Kidney glomerular epithelial cell (primary cell): Measurements from ENCODE around the gene OR8H2.
"Not testable (repeated sequence)": the region's sequence is repeated elsewhere in the genome, so short reads cannot be mapped to it uniquely, and the experiment has no call there.

Experiments used
- DNase-seq: peaks from one replicate; lab custom pipeline; 2025; lab: John Stamatoyannopoulos, UW

Gene OR8H2, protein sequence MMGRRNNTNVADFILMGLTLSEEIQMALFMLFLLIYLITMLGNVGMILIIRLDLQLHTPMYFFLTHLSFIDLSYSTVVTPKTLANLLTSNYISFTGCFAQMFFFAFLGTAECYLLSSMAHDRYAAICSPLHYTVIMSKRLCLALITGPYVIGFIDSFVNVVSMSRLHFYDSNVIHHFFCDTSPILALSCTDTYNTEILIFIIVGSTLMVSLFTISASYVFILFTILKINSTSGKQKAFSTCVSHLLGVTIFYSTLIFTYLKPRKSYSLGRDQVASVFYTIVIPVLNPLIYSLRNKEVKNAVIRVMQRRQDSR

DNA sequence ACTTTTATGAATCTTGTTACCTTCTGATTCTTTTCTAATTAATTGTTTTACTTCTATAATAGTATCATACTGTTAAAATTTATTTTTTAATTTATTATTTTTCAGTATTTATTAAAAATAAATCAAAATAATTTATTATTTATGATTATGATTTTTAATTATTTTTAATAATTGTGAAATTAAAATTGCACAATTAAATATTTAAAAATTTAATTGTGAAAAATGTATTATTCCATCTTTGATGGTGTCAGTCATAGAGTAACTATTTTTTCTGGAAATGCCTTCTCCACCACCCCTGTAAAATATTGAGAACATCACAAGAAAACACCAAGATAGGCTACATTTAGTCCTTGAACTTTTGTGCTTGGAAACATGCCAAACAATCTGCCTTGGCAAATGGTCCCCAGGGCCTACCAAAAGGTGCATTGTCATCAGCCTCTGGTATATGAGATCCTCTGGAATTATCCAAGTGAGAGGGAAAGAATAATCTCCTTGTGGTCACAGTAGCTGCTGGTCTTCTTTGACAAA lies at the start of gene OR8H2:
Gene OR8H2 (plus strand): TSS at position 478 of the 528 bp plus-strand sequence. CDS start 1,356 bp downstream, outside the sequence.
- DNase-seq = no peak

DNA sequence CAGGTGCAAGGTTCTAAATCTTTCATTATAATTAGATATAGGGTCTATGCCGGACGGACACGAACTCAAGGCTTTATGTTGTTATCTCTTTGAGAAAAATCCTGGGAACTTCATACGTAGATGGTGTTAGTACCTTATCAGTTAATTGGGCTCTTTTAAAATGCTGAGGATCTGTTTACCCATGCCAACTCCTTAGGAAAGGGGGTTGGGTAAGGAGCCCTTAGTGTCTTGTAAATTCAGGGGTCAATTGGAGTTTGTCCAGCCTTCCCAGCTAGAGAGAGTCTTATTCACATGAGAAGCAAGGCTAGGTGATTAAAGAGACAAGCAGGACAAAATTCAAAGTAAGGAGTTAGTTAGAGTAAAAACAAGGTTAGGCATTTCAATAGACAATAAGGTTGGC lies 47.1 kb upstream of the OR8H2 start:
- not testable (repeated sequence) for DNase-seq

DNA sequence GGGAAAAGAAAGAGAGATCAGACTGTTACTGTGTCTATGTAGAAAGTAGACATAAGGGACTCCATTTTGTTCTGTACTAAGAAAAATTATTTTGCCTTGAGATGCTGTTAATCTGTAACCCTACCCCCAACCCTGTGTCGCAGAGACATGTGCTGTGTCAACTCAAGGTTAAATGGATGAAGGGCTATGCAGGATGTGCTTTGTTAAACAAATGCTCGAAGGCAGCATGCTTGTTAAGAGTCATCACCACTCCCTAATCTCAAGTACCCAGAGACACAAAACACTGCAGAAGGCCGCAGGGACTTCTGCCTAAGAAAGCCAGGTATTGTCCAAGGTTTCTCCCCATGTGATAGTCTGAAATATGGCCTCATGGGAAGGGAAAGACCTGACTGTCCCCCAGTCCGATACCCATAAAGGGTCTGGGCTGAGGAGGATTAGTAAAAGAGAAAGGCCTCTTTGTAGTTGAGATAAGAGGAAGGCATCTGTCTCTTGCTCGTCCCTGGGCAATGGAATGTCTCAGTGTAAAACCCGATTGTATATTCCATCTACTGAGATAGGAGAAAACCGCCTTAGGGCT lies 45.7 kb upstream of the OR8H2 start:
- DNase-seq = not testable (repeated sequence)

DNA sequence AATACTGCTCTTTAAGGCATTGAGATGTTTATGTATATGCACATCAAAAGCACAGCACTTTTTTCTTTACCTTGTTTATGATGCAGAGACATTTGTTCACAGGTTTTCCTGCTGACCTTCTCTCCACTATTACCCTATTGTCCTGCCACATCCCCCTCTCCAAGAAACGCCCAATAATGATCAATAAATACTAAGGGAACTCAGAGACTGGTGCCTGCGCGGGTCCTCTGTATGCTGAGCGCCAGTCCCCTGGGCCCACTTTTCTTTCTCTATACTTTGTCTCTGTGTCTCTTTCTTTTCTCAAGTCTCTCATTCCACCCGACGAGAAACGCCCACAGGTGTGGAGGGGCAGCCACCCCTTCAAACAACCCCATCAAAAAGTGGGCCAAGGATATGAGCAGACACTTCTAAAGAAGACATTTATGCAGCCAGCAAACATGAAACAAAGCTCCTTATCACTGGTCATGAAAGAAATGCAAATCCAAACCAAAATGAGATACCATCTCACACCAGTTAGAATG lies 45.2 kb upstream of the OR8H2 start:
- not testable (repeated sequence) for DNase-seq

DNA sequence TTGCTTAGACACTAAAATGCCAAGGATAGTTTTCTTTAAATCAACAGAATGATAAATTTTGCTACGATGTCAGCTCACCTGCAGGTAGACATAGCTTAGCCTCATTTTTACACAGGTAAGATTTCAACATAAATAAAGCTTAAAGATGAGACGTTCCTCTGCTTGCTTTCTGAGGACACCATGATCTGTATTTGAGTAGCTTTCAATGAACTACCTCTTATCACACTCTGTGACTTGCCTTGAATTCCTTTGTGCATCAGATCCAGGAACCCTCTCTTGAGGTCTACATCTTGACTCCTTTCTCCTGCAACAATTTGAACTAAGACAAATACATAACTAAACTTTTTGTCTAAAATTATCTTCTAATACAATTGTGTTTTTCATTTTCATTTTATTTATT lies 36.5 kb upstream of the OR8H2 start:
- no peak for DNase-seq

DNA sequence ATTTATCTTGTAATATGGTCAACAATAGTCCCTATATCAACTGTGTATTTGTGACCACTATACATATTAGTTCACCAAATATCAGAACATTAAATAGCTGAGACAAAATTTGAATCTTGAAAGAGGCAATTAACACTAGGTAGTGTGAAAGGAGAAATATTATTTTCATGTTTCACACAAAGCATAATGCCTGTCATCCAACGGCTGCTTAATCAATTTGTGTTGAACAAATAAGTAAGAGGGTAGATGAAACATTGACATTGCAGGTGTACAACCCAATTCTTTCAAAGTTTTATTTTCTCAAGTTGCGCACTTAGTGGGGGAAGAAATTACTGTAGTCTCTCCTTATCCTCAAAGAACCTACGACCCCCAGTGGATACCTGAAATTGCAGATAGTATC lies 13.8 kb upstream of the OR8H2 start:
- DNase-seq = no peak

DNA sequence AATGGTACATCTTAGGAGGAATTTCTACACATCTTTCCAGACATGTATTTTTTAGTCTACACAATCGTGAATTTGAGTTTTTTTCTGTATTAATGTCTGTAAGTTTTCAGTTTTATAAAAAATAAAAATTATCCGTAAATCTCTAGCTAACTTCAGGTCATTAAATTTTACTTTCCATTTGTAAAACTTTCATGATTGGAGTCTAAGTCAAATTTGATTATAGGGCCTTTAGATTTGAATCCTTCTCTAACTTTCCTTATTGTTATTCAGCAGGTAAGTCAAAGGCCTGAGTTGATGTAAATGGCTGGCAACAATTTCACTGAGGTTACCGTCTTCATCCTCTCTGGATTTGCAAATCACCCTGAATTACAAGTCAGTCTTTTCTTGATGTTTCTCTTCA lies 10.5 kb upstream of the OR8H2 start, which contains the start of gene OR8I2:
Gene OR8I2 (plus strand): TSS at position 301 of the 400 bp plus-strand sequence. CDS start 0 bp downstream, at position 301.
- DNase-seq = no peak

DNA sequence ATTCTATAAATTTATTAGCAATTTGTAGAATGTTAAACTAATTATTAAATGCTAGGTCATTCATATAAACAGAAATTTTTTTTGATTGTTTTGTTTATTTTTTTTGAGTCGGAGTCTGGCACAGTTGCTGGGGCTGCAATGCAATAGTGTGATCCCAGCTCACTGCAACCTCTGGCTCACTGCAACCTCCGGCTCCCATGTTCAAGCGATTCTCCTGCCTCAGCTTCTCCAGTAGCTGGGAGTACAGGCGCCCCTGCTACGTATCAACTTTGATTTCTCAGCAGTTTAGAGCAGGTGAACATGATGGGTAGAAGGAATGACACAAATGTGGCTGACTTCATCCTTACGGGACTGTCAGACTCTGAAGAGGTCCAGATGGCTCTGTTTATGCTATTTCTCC lies 18.6 kb downstream of the OR8H2 start, which contains the start of gene OR8H3:
Gene OR8H3 (plus strand): TSS at position 301 of the 400 bp plus-strand sequence. CDS start 0 bp downstream, at position 301.
- no peak for DNase-seq

DNA sequence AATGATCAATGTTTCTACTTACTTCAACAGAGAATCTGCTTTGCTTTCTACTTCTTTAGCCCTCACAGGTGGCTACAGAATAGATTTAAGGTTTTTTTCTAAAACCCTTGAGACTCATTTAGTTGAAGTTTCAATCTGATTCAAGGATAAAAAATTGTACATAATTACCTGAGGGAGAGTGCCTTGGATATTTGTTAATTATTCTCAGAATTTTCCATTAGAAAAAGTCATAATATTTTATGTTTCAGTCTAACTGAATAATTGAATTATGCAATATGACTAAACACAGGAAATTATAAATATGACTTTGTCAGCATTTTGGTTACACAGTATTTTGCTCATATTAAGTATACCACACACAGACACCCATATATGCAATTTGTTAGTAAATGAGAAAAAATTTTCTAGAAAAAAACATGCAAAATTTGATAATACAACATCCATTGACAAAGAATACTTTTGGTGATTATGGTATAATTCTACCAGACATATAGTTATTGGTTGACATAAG lies 36.7 kb downstream of the OR8H2 start, which contains the start of gene OR8J3:
Gene OR8J3 (minus strand): TSS at position 51 of the 511 bp plus-strand sequence. CDS start 2,483 bp downstream, outside the sequence.
- no peak for DNase-seq

DNA sequence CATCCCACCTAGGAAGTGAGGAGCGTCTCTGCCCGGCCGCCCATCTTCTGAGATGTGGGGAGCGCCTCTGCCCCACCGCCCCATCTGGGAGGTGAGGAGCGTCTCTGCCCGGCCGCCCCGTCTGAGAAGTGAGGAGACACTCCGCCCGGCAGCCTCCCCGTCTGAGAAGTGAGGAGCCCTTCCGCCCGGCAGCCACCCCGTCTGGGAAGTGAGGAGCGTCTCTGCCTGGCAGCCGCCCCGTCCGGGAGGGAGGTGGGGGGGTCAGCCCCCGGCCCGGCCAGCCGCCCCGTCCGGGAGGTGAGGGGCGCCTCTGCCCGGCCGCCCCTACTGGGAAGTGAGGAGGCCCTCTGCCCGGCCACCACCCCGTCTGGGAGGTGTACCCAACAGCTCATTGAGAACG lies 40.2 kb downstream of the OR8H2 start:
- not testable (repeated sequence) for DNase-seq

DNA sequence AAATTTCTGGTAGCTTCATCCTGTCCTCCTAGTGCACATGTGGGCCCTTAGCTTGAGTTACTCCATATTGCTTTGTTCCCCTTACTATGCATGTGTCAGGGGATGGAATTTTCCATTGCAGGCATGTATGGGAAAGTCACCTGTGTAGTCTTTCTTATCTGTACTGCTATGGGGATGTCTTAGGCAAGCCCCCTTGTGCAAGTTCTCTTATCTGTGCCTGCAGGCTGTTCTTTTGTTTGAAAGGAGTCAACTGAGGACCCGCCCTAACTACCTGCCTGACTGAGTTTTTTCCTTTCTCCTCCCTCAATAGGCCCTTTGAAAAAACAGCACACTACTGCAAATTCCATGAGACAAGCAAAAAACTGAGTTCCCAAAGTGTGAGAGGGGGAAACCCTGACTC lies 47.9 kb downstream of the OR8H2 start:
- DNase-seq = no peak

DNA sequence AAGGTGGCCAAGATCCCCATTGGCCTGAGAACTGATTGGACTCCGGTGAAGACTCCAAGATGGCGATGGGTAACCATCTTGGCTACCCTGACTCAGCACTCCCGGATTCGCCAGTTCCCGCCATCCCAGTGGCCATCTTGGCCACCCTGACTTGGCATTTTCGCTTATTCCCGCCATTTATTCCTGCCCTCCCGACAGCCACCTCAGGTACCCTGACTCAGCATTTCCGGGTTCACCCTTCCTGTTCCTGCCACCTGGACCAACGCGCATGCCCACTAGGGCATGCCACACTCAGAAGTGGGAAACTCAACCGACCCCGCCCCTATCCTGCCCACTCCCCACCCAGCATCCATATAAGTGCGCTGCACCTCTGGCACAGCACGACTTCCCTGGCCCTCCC lies 48.8 kb downstream of the OR8H2 start:
- no peak for DNase-seq
